Neural cell (in vitro differentiated cells): ENCODE data around the gene HIP1R. TPM values are rescaled to one million over a fixed set of nuclear protein-coding genes. Genes with fewer than 3 reads are reported as not detected.
A peak's percentile ranks its signal among the peaks of the same experiment; 100 is the strongest.

Experiments used
- H2AFZ ChIP-seq: fragments of 200-600, 300-800 bp; sonication (generic), shearing (Covaris generic); 2 replicates; pipeline ENCODE4 v1.6.0; 2014; ENCODE audit warnings: low read depth, mild to moderate bottlenecking, antibody characterized with exemption, low read length, moderate library complexity
- H3F3A ChIP-seq: fragments of 200-600 bp; shearing (Covaris generic); 2 replicates; pipeline ENCODE4 v1.6.1; 2016; ENCODE audit warnings: mild to moderate bottlenecking, moderate library complexity, mixed read lengths, antibody characterized with exemption, low read length; ENCODE audit not compliant: insufficient read depth, poor library complexity, severe bottlenecking
- H3K27ac ChIP-seq: fragments of 200-600, 300-800 bp; sonication (generic), shearing (Covaris generic); 2 replicates; pipeline ENCODE4 v1.5.1; 2014; ENCODE audit warnings: mild to moderate bottlenecking, low read length, moderate library complexity
- H3K27me3 ChIP-seq: fragments of 300-800, 200-600 bp; sonication (generic), shearing (Covaris generic); 2 replicates; pipeline ENCODE4 v1.6.0; 2014; ENCODE audit warnings: mild to moderate bottlenecking, low read depth, low read length, moderate library complexity; ENCODE audit not compliant: insufficient read depth
- H3K36me3 ChIP-seq: fragments of 300-800, 200-600 bp; sonication (generic), shearing (Covaris generic); 2 replicates; pipeline ENCODE4 v1.5.1; 2014; ENCODE audit warnings: mild to moderate bottlenecking, antibody characterized with exemption, low read length, moderate library complexity; ENCODE audit not compliant: insufficient read depth
- H3K4me2 ChIP-seq: fragments of 300-800, 200-600 bp; sonication (generic), shearing (Covaris generic); 2 replicates; pipeline ENCODE4 v1.6.0; 2014; ENCODE audit warnings: mild to moderate bottlenecking, low read length
- H3K4me3 ChIP-seq: fragments of 300-800, 200-600 bp; sonication (generic), shearing (Covaris generic); 2 replicates; pipeline ENCODE4 v1.5.1; 2014; ENCODE audit warnings: mild to moderate bottlenecking, low read length, moderate library complexity
- H3K79me2 ChIP-seq: fragments of 200-600 bp; shearing (Covaris generic); replicated peaks from 2 replicates; pipeline ENCODE4 v1.6.0; 2014; ENCODE audit warnings: mild to moderate bottlenecking, low read length, moderate library complexity; ENCODE audit not compliant: insufficient read depth
- H3K9ac ChIP-seq: fragments of 300-800, 200-600 bp; sonication (generic), shearing (Covaris generic); 2 replicates; pipeline ENCODE4 v1.6.1; 2016; ENCODE audit warnings: mild to moderate bottlenecking, low read length, mixed read lengths
- H3K9me2 ChIP-seq: fragments of 200-600 bp; shearing (Covaris generic); 2 replicates; pipeline ENCODE4 v1.6.1; 2016; ENCODE audit warnings: mild to moderate bottlenecking, low read length, mixed read lengths; ENCODE audit not compliant: insufficient read depth
- H3K9me3 ChIP-seq: fragments of 200-600, 300-800 bp; sonication (generic), shearing (Covaris generic); 2 replicates; pipeline ENCODE4 v1.6.1; 2016; ENCODE audit warnings: mild to moderate bottlenecking, mixed run types, low read length, moderate library complexity, mixed read lengths
- H4K20me1 ChIP-seq: fragments of 200-600 bp; shearing (Covaris generic); 2 replicates; pipeline ENCODE4 v1.6.1; 2016; ENCODE audit warnings: mild to moderate bottlenecking, mixed run types; ENCODE audit not compliant: insufficient read depth
- CTCF ChIP-seq: fragments of 450-650 bp; IDR thresholded peaks from 2 replicates; pipeline ENCODE4 v1.5.1; 2014; ENCODE audit warnings: antibody characterized with exemption, mild to moderate bottlenecking, moderate library complexity; ENCODE audit not compliant: poor library complexity, severe bottlenecking
- EP300 ChIP-seq: fragments of 450-650 bp; conservative IDR thresholded peaks from 2 replicates; pipeline ENCODE4 v1.6.1; 2014; ENCODE audit warnings: antibody characterized with exemption, mild to moderate bottlenecking, moderate library complexity; ENCODE audit not compliant: poor library complexity, severe bottlenecking
- EZH2 ChIP-seq: fragments of 200-600, 300-800 bp; shearing (Covaris generic), sonication (generic); IDR thresholded peaks from 2 replicates; pipeline ENCODE4 v1.6.1; 2014; ENCODE audit warnings: antibody characterized with exemption, low read length, borderline replicate concordance, mild to moderate bottlenecking; ENCODE audit not compliant: insufficient read depth, poor library complexity, severe bottlenecking
- MXI1 ChIP-seq: fragments of 450-650 bp; conservative IDR thresholded peaks from 2 replicates; pipeline ENCODE4 v1.6.1; 2014; ENCODE audit warnings: antibody characterized with exemption, mild to moderate bottlenecking; ENCODE audit not compliant: poor library complexity, severe bottlenecking
- POLR2AphosphoS5 ChIP-seq: IDR thresholded peaks from 2 replicates; pipeline ENCODE4 v1.6.1; 2012
- RAD21 ChIP-seq: fragments of 450-650 bp; conservative IDR thresholded peaks from 2 replicates; pipeline ENCODE4 v1.6.1; 2014; ENCODE audit warnings: antibody characterized with exemption, mild to moderate bottlenecking, moderate library complexity
- SMC3 ChIP-seq: fragments of 450-650 bp; conservative IDR thresholded peaks from 2 replicates; pipeline ENCODE4 v1.6.1; 2014; ENCODE audit warnings: antibody characterized with exemption, mild to moderate bottlenecking, moderate library complexity; ENCODE audit not compliant: poor library complexity
- TAF1 ChIP-seq: IDR thresholded peaks from 2 replicates; pipeline ENCODE4 v1.6.1; 2012; ENCODE audit warnings: low read depth
- polyA plus RNA-seq: library from polyadenylated mRNA; depleted of rRNA; stranded (reverse); fragments of >200 nt; gene quantifications from 2 replicates; pipeline ENCODE4 v1.2.3, GENCODE V29; 2014
- TF ChIP-seq, protein P1 (sequence below): IDR thresholded peaks from 2 replicates; pipeline ENCODE4 v1.6.1; 2012; ENCODE audit warnings: borderline replicate concordance

HIP1R gene
- polyA plus RNA-seq, 1 donor from 2014 or later, result 270 TPM

- H3K36me3 ChIP-seq, result no peaks in the 10 kb centered on the region
- H3K9ac ChIP-seq, result peak overlapping the region; percentile 98
- H3K27me3 ChIP-seq, result no peaks in the 10 kb centered on the region
- H3K27ac ChIP-seq, result peak overlapping the region; percentile 90
- H3K9me2 ChIP-seq, result no peaks in the 10 kb centered on the region
- peak overlapping the region; percentile 66 for H2AFZ ChIP-seq
- peak overlapping the region; percentile 90 for H3K4me2 ChIP-seq
- TF ChIP-seq RAD21 (no peak), CTCF (no peak), EZH2 (no peak), TAF1 (no peak)
- TF ChIP-seq, protein P1, sequence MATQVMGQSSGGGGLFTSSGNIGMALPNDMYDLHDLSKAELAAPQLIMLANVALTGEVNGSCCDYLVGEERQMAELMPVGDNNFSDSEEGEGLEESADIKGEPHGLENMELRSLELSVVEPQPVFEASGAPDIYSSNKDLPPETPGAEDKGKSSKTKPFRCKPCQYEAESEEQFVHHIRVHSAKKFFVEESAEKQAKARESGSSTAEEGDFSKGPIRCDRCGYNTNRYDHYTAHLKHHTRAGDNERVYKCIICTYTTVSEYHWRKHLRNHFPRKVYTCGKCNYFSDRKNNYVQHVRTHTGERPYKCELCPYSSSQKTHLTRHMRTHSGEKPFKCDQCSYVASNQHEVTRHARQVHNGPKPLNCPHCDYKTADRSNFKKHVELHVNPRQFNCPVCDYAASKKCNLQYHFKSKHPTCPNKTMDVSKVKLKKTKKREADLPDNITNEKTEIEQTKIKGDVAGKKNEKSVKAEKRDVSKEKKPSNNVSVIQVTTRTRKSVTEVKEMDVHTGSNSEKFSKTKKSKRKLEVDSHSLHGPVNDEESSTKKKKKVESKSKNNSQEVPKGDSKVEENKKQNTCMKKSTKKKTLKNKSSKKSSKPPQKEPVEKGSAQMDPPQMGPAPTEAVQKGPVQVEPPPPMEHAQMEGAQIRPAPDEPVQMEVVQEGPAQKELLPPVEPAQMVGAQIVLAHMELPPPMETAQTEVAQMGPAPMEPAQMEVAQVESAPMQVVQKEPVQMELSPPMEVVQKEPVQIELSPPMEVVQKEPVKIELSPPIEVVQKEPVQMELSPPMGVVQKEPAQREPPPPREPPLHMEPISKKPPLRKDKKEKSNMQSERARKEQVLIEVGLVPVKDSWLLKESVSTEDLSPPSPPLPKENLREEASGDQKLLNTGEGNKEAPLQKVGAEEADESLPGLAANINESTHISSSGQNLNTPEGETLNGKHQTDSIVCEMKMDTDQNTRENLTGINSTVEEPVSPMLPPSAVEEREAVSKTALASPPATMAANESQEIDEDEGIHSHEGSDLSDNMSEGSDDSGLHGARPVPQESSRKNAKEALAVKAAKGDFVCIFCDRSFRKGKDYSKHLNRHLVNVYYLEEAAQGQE, result no peak
- peak overlapping the region; percentile 96 for H3K4me3 ChIP-seq
- H3F3A ChIP-seq, result peaks cover 7% of the 10 kb centered on the region
- peaks cover 3% of the 10 kb centered on the region for H4K20me1 ChIP-seq
- H3K79me2 ChIP-seq, result peaks cover 47% of the 10 kb centered on the region
- no peaks in the 10 kb centered on the region for H3K9me3 ChIP-seq
These were observed 60.1 kb downstream of the HIP1R start for GRCh38 chr12:122895320-122895703.

DNA sequence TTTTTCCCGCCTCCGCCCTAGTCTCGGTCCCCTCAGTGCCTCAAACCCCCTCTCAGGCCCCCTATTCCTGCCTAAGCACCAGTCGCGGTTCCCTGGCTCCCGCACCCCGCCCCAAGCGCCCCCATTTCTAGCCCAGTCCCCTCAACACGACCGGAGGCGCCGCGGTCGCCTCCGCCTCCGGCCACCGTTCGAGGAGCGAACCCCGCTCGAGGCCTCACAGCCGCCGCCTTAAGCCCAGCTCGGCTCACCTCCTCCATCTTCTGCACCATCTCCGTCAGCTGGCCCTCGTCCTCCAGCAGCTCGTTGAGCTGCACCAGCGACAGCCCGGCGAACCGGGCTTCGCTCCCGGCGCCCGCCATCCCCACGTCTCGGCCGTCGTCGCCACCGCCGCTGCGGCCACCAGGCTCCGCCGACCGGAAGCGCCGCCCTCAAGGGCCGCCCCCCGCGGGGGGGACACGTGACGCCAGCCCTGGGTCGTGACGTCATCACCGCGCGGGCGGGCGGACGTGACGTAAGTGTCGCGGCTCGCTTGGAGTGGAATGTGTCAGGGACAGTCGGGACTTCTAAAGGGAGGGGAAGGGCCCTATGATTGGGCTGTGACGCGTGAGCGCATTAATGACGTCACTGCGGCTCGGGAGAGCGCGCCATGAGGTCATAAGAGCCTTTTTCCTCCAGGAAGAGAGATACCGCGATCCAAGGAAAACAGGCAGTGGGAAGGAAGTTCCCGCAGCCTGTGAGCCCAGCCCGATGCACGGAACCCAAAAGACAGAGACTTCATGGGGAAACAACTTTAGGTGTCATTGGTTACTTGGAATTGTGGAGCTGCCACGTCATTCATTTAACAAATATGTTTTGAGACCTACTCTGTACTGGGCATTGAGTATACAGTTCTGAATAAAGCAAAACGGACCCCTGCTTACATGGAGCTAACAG, 60.7 kb downstream of the HIP1R start, which contains the start of gene VPS37B:
Gene VPS37B (minus strand): TSS at position 421 of the 933 bp plus-strand sequence. CDS start 62 bp downstream, at position 359.
- Histone ChIP-seq H3K9me2 (no peaks in the 10 kb centered on the region), H3K4me2 (peak within 1 kb of the TSS; percentile 90), H3K27ac (peak within 1 kb of the TSS; percentile 90), H3F3A (peaks cover 7% of the 10 kb centered on the region), H3K9ac (peak within 1 kb of the TSS; percentile 98), H3K4me3 (peak within 1 kb of the TSS; percentile 96), H3K36me3 (no peaks in the 10 kb centered on the region), H3K27me3 (no peaks in the 10 kb centered on the region), H3K79me2 (peaks cover 41% of the 10 kb centered on the region), H2AFZ (peak within 1 kb of the TSS; percentile 66), H4K20me1 (peaks cover 3% of the 10 kb centered on the region), H3K9me3 (no peaks in the 10 kb centered on the region)
- TF ChIP-seq EP300, result peak; percentile 70
- TF ChIP-seq EZH2, result no peak
- no peak for TF ChIP-seq CTCF
- TF ChIP-seq RAD21, result no peak
- peak; percentile 26 for TF ChIP-seq SMC3
- TF ChIP-seq TAF1, result peak; percentile 58
- TF ChIP-seq POLR2AphosphoS5, result peak; percentile 95
- TF ChIP-seq, protein P1, result peak; percentile 83
- TF ChIP-seq MXI1, result peak; percentile 65
